GM19035 (cell line): ENCODE measurements around the gene SRSF8.
"Not testable (repeated sequence)": the region's sequence is repeated elsewhere in the genome, so short reads cannot be mapped to it uniquely, and the experiment has no call there.

Experiments used
- ATAC-seq: cut with Tn5 transposase; IDR thresholded peaks from one replicate; pipeline ENCODE4 v1.9.1; 2021; ENCODE audit not compliant: unreplicated experiment

Gene SRSF8, protein sequence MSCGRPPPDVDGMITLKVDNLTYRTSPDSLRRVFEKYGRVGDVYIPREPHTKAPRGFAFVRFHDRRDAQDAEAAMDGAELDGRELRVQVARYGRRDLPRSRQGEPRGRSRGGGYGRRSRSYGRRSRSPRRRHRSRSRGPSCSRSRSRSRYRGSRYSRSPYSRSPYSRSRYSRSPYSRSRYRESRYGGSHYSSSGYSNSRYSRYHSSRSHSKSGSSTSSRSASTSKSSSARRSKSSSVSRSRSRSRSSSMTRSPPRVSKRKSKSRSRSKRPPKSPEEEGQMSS

DNA sequence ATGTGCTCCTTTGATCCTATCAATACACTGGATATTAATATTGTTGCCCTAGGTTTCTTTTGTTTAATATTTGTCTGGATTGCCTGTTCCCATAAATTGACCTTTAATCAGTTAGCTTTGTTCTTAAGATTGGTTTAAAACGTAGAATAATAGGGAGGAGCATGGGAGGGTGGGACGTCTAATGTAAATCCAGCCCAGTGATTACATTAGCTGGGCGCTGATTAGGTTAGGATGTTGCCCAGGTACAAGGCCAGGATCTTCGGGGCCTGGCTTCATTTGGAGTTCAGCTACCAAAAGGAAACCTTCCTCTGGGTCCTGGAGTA lies at the start of gene SRSF8:
Gene SRSF8 (plus strand): TSS at position 204 of the 323 bp plus-strand sequence. CDS start 308 bp downstream, outside the sequence.
- peak; percentile 44 for ATAC-seq

GRCh38 chr11:95021468-95021867 lies 45.3 kb upstream of the SRSF8 start:
- ATAC-seq = not testable (repeated sequence)

- no peak for ATAC-seq
Observed at GRCh38 chr11:95024958-95025357, 41.8 kb upstream of the SRSF8 start, which contains the start of gene KDM4E. Gene KDM4E (plus strand): TSS chr11:95025258. CDS start chr11:95025558, 300 bp downstream.

DNA sequence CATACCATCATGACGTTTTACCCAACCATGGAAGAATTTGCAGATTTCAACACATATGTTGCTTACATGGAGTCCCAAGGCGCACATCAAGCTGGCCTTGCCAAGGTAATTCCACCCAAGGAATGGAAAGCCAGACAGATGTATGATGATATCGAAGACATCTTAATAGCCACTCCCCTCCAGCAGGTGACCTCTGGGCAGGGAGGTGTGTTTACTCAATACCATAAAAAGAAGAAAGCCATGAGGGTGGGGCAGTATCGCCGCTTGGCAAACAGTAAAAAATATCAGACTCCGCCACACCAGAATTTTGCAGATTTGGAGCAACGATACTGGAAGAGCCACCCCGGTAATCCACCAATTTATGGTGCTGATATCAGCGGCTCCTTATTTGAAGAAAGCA lies 41.1 kb upstream of the SRSF8 start:
- ATAC-seq = not testable (repeated sequence)

DNA sequence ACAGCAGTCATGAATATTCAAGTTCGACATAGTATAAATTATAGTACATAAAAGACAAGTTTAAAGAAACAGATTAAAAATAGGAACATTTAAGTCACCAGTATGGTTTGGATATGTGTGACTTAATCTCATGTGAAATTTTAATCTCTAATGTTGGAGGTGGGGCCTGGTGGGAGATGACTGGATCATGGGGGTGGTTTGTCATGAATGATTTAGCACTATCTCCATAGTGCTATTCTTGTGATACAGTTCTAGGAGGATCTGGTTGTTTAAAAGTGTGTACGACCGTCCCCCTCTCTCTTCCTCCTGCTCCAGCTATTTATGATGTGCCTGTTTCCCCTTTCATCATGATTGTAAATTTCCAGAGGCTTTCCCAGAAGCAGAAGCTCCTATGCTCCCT lies 38.4 kb upstream of the SRSF8 start:
- no peak for ATAC-seq

DNA sequence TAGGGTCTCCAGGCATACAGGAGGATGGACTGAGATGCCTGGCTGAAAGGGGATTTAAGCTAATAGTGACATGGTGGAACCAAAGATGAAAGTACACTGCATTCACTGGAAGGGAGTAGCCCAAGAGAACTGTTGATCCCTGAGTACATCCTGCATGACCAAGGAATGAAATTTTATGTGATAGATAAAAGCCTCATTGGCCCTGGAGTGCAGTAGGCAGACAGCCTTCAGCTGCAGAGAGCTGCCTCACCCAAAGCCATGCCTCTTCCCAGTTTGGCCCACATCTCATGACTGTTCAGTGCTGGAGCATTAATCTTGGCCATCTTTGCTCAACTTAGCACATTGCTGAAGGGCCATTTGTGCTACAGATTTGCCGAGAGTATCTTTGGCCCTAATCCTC lies 33.7 kb upstream of the SRSF8 start:
- no peak for ATAC-seq

DNA sequence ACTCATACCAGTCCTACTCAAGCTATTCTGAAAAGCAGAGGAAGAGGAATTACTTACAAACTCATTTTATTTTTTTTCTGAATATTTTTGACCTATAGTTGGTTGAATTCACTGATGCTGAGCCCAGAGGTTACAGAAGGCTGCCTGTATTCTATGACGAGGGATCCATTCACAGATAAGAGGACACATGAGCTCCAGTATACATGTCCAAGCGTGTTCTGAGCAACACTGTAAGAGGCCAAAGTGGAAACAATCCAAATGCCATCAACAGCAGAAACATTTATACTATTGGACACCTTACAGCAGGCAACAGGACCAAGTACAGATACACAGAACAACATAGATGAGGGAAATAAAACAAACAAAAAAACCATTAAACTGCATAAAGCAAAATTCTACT lies 31.4 kb upstream of the SRSF8 start:
- ATAC-seq = no peak

- not testable (repeated sequence) for ATAC-seq
Observed at GRCh38 chr11:95037356-95038035, 29.2 kb upstream of the SRSF8 start.

- no peak for ATAC-seq
Observed at GRCh38 chr11:95042239-95042638, 24.5 kb upstream of the SRSF8 start.

GRCh38 chr11:95042906-95043305 lies 23.8 kb upstream of the SRSF8 start:
- ATAC-seq = no peak

DNA sequence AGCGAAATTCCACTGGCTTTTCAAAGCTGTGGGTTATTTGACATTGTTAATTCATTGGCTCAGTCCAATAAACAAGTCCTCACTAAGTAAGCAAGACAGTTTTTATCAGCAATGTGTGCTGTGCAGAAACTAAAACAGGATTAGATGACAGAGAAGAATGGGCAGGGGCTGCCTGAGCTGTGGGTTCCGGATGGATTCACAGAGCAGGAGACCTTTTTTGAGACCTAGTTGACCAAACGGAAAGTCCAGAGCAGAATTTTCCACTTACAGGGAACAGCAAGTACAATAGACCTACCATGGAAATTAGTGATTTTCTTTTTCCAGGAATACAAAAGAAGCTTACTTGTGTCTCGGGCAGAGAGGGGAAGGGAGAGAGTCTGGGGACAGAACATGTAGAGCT lies 22.7 kb upstream of the SRSF8 start:
- ATAC-seq = no peak

DNA sequence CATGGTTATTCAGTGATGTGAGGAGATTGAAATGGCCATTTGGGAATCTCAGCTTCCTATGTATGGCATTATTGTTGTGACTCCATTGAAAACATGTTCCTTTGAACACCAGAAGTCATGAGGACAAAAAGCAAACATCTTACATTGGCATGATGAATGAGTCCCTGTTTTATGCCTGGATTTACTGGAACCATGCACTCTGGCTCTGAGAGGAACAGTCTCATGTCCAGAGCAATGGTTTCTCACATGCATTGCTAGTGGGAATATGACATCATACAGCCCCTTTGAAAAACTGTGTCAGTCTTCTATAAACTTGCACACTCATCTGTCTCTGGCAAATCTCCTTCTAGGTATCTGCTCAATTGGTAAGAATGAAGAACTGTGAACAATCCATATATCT lies 20.9 kb upstream of the SRSF8 start:
- no peak for ATAC-seq

DNA sequence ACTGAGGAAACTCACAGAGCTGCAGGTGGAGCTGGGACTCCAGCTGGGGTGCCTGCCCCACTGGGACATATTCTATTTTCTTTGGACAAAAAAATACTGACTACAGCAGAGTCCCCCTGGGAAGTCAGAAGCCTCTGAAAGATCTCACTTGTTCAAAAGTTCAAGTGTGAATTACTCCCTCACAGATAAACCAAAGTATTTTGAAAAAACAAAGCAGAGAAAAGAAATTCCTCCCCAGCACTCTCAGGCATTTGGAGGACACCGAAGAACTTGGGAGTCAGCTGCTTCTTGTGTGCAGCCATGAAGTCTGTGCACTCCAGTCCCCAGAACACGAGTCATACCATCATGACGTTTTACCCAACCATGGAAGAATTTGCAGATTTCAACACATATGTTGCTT lies 17.6 kb upstream of the SRSF8 start, which contains the start of gene KDM4F:
Gene KDM4F (plus strand): TSS at position 301 of the 400 bp plus-strand sequence.
- not testable (repeated sequence) for ATAC-seq

DNA sequence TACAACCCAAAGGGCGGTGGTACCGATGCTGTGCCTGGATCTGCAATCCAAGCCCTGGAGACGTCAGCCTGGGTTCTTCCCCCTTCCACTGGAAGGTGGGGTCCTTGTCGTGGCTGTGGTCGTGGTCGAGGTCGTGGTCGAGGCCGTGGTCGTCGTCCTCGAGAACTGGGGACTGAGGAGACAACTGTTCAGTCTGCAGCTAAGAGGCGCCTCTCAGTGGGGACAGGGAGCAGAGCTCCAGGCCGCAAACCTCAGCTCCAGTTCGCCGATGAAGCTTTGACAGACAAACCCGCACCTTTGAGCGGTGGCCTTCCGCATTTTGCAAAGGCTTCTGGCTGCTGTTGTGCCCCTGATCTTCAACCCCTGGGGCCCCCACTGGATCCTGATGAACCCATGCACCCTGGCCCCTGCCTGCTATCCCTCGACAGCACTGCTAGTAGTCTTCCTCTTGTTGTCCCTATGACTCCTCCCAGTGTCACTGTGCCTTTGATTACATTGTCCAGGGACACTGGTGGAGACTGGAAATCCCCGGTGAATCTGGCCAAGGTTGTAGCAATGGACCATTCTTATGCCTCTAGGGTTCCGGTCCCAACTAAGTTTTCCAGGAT lies 16.0 kb upstream of the SRSF8 start:
- ATAC-seq = no peak

- no peak for ATAC-seq
Observed at GRCh38 chr11:95054356-95054755, 12.4 kb upstream of the SRSF8 start.

GRCh38 chr11:95055283-95055897 lies 11.3 kb upstream of the SRSF8 start:
- ATAC-seq = peak; percentile 97

- no peak for ATAC-seq
Observed at GRCh38 chr11:95057959-95058358, 8.8 kb upstream of the SRSF8 start.

DNA sequence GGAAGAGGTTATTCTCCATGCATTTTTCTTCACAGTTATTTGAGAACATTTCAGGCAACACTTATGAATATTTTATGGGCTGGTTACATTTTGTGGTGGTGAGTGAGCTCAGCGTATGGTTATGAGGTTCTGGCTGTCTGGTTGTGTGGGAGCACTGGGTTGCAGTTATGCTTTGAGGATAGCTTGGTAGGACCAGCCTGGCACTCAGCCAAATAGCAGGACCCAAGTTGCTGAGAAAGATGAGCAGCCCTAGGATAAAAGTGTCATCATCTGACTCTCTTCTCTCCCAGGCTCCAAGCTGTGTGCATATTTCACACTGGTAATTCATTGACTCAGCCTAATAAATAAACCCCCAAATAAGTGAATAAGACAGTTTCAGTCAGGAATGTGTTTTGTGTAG lies 8.1 kb upstream of the SRSF8 start:
- ATAC-seq = no peak

DNA sequence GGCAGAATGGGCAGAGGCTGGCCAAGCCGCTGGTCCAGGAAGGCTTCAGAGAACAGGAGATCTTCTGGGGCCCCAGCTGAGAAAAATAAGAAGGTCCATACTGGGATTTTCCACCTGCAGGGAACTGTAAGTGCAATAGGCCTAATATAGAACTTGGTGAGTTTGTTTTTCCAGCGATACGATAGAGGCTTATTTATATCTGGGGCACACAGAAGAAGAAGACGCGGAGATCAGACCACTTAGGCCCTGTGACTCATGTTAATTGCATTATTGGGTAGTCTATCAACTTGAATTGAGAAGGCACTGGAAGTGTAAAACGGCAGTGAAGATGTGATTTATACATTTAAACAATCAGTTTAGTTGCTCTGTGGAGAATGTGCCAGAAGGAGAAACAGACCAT lies 7.7 kb upstream of the SRSF8 start:
- no peak for ATAC-seq

DNA sequence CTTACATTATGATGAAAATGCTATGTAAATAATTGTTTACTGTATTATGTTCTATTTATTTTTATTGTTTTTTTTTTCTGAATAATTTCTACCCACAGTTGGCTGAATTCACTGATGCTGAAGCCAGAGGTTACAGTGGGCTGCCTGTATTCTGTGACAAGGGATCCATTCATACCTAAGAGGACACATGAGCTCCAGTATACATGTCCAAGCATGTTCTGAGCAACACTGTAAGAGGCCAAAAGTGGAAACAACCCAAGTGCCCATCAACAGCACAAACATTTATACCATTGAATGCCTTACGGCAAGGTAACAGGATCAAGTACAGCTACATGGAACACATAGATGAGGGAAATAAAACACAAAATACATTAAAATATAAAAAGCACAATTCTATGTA lies 1.4 kb upstream of the SRSF8 start:
- no peak for ATAC-seq

DNA sequence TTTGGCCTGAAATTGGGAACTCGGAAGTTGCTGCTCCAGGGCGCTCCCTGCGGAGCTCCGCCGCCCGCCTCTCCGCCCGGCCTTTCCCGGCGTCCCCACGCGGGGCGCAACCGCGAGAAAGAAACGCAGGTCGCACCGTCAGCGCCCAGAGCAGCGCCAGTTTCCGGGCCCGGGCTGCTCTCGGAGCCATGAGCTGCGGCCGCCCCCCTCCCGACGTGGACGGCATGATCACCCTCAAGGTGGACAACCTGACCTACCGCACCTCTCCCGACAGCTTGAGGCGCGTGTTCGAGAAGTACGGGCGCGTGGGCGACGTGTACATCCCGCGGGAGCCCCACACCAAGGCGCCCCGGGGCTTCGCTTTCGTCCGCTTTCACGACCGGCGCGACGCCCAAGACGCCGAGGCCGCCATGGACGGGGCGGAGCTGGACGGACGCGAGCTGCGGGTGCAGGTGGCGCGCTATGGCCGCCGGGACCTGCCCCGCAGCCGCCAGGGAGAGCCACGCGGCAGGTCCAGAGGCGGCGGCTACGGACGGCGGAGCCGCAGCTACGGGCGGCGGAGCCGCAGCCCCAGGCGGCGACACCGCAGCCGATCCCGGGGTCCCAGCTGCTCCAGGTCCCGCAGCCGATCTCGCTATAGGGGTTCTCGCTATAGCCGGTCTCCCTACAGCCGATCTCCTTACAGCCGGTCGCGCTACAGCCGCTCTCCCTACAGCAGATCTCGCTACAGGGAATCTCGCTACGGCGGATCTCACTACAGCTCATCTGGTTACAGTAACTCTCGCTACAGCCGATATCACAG lies 521 bp downstream of the SRSF8 start:
- ATAC-seq = peak; percentile 61
